GM12878 (cell line): ENCODE measurements around the gene HEATR1.

Source experiments
- BMI1 ChIP-seq: fragments of 450-650 bp; IDR thresholded peaks from 2 replicates; pipeline ENCODE4 v1.6.1; 2016; ENCODE audit warnings: mild to moderate bottlenecking, moderate library complexity, borderline replicate concordance
- CHD2 ChIP-seq: IDR thresholded peaks from 2 replicates; pipeline ENCODE4 v1.6.1; 2011; ENCODE audit warnings: low read depth, low read length, improper control_type of control experiment, borderline replicate concordance
- CREM ChIP-seq: IDR thresholded peaks from 2 replicates; pipeline ENCODE4 v1.6.1; 2014; ENCODE audit warnings: antibody characterized with exemption, low read depth
- JUND ChIP-seq: IDR thresholded peaks from 2 replicates; pipeline ENCODE4 v1.6.1; 2012; ENCODE audit warnings: low read depth, mild to moderate bottlenecking, low read length, improper control_type of control experiment, moderate library complexity
- NFXL1 ChIP-seq: fragments of 450-650 bp; IDR thresholded peaks from 2 replicates; pipeline ENCODE4 v1.6.1; 2017; ENCODE audit warnings: antibody characterized with exemption, mild to moderate bottlenecking, borderline replicate concordance
- POLR2A ChIP-seq: IDR thresholded peaks from 2 replicates; pipeline ENCODE4 v1.6.1; 2011; ENCODE audit warnings: low read depth, mild to moderate bottlenecking, low read length
- RUNX3 ChIP-seq: IDR thresholded peaks from 2 replicates; pipeline ENCODE4 v1.6.1; 2012; ENCODE audit warnings: low read length, inconsistent platforms
- SIX5 ChIP-seq: IDR thresholded peaks from 2 replicates; pipeline ENCODE4 v1.6.1; 2011; ENCODE audit warnings: mild to moderate bottlenecking, low read depth, low read length, moderate library complexity; ENCODE audit not compliant: severe bottlenecking
- YY1 ChIP-seq: IDR thresholded peaks from 2 replicates; pipeline ENCODE4 v1.6.1; 2011; ENCODE audit warnings: low read depth, mild to moderate bottlenecking, low read length
- TF ChIP-seq, protein P1 (sequence below), 3 experiments: IDR thresholded peaks in 2 of 3; conservative IDR thresholded peaks in 1 of 3; 2 replicates each; pipeline ENCODE4 v1.5.1; 2011; ENCODE audit warnings: low read depth in 3 of 3, low read length in 3 of 3, mild to moderate bottlenecking in 3 of 3, control low read depth in 2 of 3, moderate library complexity in 2 of 3, inconsistent platforms in 1 of 3, mixed read lengths in 1 of 3; ENCODE audit not compliant: control insufficient read depth in 2 of 3, insufficient read depth in 1 of 3; ENCODE audit errors: extremely low read depth in 1 of 3

DNA sequence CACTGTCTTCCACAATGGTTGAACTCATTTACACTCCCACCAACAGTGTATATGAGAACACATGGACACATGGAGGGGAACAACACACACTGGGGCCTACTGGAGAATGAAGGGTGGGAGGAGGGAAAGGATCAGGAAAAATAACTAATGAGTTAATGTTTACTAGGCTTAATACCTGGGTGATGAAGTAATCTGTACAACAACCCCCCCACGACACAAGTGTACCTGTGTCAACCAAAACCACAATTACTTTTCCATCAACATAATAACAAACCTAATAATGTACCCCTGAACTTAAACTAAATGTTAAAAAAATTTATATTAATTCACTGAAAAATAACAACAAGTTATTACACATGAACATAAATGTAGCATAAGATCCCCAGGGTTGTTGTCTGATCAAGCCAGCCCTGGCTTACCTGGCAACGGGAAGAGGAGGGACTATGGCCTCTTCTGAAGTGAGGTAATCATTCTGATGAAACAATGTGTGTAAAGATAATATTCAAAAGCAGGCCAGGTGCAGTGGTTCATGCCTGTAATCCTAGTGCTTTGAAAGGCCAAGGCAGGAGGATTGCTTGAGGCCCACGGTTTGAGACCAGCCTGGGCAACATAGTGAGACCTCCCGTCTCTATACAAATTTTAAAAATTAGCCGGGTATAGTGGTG is 40.8 kb upstream of the HEATR1 start:
- TF ChIP-seq CREM, result no peak
- TF ChIP-seq BMI1, result no peak
- no peak for TF ChIP-seq CHD2
- TF ChIP-seq JUND, result no peak
- TF ChIP-seq, protein P1, sequence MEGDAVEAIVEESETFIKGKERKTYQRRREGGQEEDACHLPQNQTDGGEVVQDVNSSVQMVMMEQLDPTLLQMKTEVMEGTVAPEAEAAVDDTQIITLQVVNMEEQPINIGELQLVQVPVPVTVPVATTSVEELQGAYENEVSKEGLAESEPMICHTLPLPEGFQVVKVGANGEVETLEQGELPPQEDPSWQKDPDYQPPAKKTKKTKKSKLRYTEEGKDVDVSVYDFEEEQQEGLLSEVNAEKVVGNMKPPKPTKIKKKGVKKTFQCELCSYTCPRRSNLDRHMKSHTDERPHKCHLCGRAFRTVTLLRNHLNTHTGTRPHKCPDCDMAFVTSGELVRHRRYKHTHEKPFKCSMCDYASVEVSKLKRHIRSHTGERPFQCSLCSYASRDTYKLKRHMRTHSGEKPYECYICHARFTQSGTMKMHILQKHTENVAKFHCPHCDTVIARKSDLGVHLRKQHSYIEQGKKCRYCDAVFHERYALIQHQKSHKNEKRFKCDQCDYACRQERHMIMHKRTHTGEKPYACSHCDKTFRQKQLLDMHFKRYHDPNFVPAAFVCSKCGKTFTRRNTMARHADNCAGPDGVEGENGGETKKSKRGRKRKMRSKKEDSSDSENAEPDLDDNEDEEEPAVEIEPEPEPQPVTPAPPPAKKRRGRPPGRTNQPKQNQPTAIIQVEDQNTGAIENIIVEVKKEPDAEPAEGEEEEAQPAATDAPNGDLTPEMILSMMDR (IDR thresholded peaks at IDR 0.05 in 2 of 3, conservative IDR thresholded peaks at IDR 0.05 in 1 of 3; ENCODE audit: control insufficient read depth in 2 of 3, extremely low read depth in 1 of 3, insufficient read depth in 1 of 3, low read depth in 3 of 3, low read length in 3 of 3), result no peak
- TF ChIP-seq RUNX3, result no peak
- no peak for TF ChIP-seq NFXL1
- TF ChIP-seq YY1, result no peak
- no peak for TF ChIP-seq POLR2A
- TF ChIP-seq SIX5, result no peak
